Midbrain (tissue), 1 donor: ENCODE results near the gene SPTBN4.
"Not testable (repeated sequence)": the region's sequence is repeated elsewhere in the genome, so short reads cannot be mapped to it uniquely, and the experiment has no call there.

Experiments
- DNase-seq: peaks from one replicate; lab custom pipeline; 2025; lab: John Stamatoyannopoulos, UW

SPTBN4 gene

DNA sequence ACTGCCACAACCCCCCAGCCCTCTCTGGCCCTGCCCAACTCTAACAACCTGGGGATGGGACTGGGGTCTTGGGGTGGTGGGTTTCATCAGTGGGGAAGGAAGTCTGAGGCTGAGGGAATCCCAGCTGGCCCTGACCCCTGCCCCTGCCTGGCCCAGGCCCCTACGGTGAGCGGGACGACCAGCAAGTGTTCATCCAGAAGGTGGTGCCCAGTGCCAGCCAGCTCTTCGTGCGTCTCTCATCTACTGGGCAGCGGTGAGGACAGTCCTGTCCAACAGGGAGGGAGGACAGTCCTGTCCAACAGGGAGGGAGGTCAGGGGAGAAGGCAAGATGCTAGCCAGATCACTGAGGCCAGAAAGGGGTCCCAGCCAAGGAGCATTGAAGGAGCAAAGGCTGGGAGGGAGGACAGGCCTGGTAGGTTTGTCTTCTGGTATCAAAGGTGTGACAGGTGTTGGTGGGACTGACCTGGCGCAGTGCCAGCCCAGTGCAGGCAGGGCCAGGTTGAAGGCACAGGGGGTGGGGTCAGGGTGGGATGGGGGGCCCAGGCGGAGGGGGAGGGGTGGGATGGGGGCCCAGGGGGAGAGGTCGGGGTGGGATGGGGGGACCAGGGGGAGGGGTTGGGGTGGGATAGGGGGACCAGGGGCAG lies 122.2 kb downstream of the SPTBN4 start:
- DNase-seq, result no peak

DNA sequence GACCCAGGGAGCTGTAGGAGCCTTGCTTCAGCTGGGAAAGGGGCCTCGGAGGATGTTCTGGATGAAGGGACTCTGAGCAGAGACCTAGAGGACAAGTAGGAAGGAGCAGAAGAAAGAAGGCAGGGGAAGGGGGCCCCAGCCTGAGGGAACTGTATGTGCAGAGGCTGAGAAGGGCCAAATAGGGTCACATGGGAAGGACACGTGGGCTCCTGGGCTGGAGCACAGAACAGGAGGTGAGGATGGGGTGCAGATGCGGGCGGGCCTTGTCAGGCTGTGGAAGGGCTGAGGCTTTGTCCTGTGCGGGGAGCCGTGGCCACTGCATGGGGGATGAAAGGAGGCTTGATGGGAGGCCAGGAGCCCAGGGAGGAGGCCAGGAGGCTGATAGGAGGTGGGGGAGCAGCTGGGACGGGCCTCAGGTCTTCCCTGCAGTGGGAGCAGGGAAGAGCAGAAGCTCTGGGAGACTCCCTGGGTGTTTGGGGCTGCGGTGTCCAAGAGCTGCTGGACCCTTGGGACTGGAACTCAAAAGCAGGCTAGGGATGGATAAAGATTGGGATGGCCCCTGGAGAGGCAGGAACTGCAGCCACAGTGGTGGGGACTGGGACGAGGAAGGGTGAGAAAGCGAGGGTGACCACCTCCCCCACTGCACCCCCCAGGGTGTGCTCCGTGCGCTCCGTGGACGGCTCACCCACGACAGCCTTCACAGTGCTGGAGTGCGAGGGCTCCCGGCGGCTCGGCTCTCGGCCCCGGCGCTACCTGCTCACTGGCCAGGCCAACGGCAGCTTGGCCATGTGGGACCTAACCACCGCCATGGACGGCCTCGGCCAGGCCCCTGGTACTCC lies 123.0 kb downstream of the SPTBN4 start:
- DNase-seq, result no peak

DNA sequence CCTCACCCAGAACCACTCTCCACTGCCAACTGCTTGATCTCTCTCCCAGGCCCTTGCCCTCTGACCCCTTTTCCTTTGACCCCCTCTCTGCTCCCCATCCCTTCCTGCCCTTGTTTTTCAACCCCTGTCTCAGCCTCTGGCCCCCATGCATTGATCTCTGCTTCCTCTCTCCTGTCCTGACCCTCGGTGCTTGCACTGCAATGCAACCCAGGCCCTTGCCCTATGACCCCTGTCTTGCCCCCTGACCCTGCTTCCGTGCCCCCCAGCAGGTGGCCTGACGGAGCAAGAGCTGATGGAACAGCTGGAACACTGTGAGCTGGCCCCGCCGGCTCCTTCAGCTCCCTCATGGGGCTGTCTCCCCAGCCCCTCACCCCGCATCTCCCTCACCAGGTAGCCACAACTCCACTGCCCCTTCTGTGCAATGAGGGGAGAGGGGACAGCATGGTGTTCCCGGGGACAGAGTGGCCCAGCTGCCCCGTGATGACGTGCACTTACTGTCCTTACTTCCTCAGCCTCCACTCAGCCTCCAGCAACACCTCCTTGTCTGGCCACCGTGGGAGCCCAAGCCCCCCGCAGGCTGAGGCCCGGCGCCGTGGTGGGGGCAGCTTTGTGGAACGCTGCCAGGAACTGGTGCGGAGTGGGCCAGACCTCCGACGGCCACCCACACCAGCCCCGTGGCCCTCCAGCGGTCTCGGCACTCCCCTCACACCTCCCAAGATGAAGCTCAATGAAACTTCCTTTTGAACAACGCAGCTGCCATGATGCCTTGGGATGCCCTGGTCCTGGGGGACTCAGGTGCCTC lies 123.9 kb downstream of the SPTBN4 start:
- no peak for DNase-seq

DNA sequence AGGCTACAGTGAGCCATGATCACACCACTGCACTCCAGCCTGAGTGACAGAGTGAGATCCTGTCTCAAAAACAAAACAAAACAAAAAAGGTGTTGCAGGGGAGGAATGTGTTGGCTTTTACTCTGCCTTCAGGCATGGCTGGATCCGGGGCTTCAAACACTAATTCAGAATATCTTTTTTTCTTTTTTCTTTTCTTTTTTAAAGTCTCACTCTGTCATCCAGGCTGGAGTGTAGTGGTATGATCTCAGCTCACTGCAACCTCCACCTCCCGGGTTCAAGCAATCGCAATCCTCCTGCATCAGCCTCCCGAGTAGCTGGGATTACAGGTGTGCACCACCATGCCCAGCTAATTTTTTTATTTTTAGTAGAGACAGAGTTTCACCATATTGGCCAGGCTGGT lies 124.9 kb downstream of the SPTBN4 start:
- DNase-seq, result not testable (repeated sequence)

DNA sequence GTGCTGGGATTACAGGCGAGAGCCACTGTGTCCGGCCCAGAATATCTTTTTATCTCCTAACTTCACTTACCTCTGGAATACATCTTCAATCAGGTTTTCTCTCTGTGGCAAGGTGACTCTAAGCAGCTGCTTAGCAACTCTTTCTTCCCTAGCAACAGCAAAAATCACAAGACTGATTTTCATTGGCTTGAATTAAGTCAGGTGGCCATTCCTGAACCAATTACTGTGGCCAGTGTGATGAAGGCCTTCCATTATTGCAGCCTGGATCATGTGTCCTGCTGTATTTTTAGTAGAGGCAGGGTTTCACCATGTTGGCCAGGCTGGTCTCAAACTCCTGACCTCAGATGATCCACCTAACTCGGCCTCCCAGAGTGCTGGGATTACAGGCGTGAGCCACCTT lies 125.4 kb downstream of the SPTBN4 start:
- no peak for DNase-seq

DNA sequence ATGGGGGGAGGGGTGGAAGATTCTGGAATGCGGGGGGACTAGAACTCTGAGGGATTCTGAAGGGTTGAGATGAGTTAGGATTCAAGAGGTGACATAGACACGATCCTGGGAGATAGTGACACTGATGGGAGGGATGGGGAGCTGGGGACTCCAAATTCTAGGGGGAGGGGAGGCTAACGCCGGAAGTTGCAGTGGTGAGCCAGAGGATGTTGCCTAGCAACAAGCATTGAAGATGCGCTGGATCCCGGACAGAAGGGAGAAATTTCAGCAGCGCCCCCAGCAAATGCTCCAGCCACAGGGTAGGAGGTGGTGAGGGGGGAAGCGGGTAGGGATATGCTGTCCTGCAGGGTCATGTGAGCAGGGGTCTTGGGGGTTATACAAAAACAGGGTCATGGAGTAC lies 127.5 kb downstream of the SPTBN4 start:
- DNase-seq, result no peak

DNA sequence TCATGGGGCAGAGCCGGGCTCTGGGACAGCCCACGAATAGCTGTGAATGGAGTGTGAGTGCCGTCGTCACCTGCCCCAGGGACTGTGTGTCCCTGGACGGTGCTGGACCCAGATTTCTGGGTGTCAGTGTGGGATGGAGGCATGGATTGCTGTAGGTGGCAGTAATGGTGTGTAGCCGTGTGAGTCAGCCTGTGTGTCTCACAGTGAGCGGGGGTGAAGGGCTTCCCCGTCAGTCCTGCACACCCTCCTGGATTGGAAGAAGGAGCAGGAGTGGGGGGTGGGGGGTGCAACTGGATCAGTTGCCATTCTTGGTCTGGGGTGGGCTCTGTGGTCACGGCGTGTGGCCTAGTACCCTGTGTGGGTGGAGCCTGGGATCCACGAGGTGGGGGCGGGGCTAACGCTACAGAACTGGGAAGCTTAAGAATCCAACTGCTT lies 127.9 kb downstream of the SPTBN4 start:
- no peak for DNase-seq

DNA sequence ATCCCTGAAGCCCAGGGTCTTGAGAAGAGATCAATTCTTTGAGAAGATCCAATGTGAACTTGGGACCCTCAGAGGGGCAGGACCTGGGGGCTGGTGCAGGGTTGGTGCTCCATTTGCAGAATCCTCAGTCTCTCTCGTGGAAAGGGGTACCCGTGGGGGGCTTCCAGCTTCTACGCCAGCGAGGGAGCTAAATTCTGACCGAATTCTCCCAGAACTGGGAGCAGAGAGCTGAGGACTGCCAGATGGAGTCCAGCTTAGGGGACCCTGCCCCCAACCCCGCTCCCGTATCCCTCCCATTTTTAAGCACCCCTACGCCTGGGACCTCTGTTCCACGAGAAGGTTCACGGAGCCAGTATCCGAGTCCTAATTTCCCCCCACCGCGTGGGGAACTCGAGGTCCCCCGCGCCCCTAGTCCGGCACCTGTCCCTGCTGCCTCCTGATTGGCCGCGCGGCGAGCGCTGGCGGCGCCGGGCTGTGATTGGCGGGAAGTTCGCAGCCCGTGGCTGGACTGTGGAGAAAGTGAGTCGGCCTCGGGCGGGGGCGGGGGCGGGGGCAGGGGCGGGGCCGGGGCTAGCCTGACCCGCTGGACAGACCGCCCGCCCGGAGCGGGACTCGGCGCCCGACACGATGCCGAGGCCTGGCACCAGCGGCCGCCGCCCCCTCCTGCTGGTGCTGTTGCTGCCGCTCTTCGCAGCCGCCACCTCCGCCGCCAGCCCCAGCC lies 130.0 kb downstream of the SPTBN4 start:
- DNase-seq, result no peak

DNA sequence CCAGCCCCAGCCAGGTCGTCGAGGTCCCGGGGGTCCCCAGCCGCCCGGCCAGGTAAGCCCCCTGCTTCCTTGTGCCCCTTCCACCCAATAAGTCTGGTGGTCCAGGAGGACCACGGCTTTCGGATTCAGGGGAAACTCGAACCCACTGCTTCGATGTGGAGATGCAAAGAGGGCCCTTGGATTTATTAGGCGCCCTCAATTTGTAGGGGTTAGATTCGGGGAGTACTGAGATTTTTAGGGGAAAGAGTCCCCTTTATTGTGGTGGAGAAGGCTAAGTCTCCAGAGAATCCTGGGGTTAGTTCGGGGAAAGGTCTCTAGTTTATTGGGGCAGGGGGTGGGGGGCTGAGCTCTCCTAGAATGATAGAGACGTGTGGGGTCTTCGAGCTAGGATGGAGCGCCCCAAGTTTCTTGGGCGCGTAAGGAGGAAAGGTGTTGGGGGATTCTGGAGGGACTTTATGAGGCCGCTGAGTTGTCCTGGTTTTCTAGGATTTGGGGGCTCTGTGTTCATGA lies 130.6 kb downstream of the SPTBN4 start:
- DNase-seq, result no peak

DNA sequence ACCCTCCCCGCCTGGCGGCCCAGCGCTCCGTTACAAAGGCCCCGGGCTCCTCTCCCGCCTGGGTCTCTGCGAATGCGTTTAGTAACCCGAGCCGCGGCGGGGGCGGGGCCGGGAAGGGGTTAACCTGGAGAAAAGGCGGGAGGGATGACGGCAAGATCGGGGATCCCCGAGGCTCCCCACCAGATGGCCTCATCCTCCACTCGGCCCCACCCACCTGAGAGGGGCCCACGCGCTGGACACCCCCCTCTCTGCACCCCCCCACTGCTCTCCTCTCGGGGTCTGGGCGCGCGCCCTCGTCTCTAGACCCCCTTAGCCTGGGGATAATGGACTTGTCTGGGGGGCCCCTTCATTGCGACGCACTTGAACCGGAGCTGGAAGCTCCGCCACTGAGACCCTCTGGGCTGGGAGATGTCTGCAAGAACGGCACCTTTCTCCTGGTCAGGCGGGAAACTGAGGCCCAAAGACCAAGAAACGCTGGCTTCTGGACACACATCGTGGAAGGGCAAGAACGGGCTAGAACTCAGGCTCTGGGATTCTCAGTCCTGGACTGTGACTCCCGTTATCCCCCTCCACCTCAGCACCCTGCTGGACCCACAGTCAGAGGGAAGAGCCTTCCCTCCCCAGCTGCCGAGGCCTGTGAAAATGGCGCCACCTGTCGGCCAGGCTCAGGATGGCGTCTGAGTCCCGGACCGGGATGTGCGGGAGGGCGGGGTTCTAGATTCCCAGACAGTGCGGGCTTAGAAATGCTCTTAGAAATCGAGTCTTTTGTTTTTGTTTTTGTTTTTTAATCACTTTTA lies 131.5 kb downstream of the SPTBN4 start:
- peak; percentile 89 for DNase-seq

DNA sequence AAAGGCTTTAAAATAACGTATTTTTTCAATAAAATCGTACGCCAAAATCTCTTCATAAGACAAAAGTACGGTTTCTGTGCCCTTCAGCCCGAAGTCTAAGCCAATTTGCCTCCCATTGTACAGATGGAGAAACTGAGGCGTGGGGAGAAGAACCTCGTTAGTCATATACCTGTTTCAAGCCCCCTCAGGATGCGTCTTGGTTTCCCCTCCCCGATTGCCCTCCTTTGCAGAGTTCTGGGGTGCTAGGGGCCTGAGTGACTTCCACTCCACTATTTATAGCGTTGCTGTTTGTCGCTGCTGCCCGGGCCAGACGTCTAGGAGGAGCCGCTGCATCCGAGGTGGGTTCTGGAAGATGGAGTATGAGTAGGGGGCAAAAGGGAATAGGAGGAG lies 132.1 kb downstream of the SPTBN4 start:
- DNase-seq, result no peak

DNA sequence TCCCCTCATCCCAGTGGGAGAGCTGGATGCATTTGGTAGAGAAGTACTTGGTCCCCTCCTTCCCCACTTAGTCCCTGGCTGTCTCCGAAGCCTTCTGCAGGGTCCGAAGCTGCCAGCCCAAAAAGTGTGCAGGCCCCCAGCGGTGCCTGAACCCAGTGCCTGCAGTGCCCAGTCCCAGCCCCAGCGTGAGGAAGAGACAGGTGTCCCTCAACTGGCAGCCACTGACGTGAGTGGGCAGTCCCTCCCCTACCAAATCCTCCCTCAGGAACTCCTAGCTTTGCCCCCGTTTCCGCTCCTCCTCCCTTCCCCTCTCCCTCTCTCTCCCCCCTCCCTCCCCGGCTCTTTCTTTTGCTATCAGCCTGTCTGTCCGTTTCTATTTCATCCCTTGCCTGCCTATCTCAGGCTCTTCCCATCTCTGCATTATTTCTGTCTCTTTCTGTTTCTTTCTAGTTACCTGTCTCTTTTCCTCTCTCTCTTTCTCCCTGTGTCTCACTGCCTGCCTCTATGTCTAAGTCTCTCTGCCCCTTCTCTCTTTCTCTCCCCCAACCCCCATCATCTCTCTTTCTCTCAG lies 132.6 kb downstream of the SPTBN4 start:
- no peak for DNase-seq

DNA sequence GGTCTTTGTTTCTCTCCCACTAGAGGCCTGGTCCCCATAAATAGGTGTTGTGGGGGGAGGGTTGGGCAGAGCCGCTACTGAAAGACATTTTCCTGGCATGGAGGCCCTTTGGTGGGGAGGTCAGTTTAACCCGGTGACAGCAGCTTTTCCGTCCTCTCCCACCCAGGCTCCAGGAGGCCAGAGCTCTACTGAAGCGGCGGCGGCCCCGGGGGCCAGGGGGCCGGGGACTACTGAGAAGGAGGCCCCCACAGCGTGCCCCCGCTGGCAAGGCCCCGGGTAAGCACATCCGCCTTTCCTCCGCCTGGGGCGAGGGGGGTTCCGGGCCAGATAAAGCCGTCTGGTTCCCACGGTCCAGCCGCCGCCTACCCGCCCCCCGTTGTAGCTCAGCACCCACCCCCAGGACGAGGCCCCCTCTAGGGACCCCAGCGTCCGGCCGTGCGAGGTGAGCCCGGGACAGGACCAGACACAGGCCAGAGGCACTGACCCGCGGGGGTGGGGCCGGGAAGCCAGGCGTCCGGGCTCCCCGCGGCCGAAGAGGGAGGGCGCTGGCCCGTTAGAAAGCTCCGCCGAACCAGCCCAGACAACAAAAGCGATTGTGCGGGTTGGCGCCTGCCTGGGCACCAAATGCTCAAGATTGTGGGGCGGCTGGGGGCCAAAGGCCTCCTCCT lies 133.2 kb downstream of the SPTBN4 start:
- DNase-seq, result peak; percentile 30

DNA sequence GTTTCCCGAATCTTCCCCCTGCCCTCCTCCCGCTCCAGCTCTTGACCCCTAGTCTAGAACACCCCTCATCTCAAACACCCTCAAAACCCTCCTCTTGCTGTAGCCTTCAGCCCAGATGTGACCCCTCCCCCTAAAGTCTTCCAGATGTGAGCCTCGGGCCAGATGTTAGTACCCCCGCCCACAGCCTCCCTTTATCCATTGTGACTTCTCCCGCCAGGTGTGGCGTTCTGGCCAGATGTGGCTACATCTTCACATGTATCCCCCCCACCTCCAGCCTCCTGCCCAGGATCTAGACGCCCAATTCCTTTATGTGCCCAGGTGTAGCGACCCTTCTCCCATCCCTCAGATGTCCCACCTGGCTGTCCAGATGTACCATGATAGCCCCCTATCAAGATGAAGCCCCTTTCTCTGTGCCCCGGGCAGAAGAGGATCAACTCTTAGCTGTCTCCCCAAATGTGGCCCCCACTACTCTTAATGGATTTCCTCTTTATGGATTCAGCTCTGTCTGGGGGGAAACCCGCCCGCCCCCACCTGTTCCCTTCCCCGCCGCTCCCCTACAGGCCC lies 133.9 kb downstream of the SPTBN4 start:
- no peak for DNase-seq

DNA sequence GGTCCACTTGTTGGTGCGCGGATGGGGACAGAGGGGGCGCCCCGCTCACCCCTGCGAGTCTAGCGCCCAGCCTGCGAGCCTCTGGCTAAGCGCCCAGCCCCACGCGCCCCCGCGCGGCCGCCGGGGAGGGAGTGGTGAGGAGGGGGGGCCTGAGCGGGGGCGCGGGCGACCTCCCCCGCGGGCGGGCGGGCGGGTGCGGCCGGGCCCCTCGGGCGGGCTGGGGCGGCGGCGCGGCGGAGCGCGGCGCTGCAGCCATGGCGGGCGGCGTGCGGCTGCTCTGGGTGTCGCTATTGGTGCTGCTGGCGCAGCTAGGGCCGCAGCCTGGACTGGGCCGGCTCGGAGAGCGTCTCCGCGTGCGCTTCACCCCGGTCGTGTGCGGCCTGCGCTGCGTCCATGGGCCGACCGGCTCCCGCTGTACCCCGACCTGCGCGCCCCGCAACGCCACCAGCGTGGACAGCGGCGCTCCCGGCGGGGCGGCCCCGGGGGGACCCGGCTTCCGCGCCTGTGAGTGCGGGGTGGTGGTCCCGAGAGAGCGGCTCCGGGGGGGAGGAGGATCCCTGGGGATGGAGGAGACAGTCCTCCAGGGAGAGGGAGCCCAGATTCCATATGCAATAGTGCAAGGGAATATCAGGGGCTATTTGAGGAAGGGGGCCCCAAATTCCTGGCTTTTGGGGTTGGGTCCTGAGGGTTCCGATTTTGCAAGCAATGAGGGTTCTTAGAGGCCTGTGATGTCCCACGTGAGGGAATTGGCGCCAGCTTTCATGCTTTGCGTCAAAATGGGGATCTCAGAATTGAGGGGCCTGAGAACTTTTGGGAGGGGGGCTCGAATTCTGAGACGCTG lies 134.6 kb downstream of the SPTBN4 start, which contains the start of gene LTBP4:
Gene LTBP4 (plus strand): TSS at position 236 of the 841 bp plus-strand sequence. CDS start 19 bp downstream, at position 255.
- DNase-seq, result peak; percentile 18

DNA sequence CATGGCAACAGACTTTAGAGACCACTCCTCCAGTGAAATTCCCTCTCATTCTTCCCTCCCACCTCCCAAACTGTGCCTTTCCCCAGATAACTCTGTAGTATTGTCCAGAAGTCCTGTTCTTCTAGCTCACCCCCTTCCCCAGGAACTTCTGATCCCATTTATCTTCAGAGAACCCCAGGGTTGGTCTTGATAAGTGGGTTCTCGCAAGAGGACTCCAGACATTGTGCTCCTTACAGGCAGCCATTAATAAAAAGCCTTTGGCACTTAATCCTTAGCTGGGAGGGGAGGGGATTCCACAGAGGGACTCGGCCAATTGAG lies 136.2 kb downstream of the SPTBN4 start:
- DNase-seq, result no peak

DNA sequence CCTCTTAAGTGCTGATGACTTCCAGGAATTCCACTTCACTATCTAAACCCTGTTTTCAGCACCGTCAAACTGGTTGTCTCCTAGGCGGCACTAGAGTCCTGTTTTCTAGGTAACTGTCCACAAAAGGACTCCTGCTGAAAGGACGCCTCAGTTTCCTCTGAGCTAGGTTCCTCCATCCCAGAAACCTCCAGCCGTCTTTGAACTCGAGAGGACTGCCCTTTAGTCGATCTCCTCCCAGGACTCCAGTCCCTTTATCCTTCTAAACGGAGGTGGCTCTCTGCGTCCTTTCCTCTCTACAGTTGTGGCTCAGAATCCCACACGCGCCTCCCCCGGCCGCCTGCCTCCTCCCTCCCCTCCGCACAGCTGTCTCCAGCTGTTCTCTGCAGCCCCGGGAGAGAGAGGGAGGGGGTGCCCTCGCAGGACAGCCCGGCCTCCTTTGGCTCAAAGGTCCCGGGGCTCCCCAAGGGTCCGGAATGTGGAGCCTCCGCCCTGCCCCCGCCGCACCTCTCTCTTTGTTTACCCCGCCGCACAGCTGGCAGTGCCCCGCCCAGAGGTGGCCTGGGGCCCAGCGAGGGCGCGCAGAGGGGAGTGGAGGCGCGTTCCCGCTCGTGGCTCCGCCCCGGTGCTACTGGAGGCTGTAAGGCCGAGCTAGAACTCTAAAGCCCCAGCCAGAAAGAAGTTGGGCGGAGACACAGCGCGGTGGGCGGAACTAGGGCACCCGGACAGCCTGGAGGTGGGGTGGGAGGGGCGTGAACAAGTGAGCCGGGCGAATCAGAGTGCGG lies 136.8 kb downstream of the SPTBN4 start:
- DNase-seq, result peak; percentile 67

DNA sequence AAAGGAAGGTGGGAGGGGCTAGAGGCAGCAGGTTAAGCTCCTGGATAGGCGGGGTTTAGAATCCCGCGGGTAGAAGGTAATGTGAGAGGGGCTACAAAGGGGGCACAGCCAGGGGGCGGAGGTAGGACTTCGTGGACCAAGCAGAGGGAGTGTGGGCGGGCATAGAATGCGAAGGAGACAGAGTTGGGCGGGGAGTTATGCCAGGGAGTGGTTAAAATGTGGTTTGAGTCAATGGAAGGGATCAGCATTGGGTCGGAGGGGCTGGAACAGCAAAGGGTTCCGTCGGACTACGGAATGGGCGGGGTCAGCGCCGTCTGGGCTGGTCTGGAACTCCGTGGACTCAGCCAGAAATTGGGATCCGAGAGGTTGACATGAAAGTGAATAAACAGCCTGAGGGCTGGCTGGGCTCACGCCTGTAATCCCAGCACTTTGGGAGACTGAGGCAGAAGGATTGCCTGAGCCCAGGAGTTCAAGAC lies 137.4 kb downstream of the SPTBN4 start:
- DNase-seq, result no peak
